WTC11 (cell line): Measurements from ENCODE around the gene NSUN4. TPM values are rescaled to one million over a fixed set of nuclear protein-coding genes. Genes with fewer than 3 reads are reported as not detected.

ENCODE experiments used
- ATAC-seq: fragments of 200-7000 bp; cut with Tn5 transposase; 2 replicates; pipeline ENCODE4 v1.10.0; 2021; ENCODE audit warnings: mild to moderate bottlenecking, moderate library complexity
- CTCF ChIA-PET: fragments of 300-600 bp; sonication (Branson Sonifier 250); formaldehyde crosslinking; loops from one replicate; lab custom pipeline; 2021; ENCODE audit warnings: antibody characterized with exemption; lab: Charles Lee
- POLR2A ChIA-PET: fragments of 350-600 bp; sonication (Branson Sonifier 250); formaldehyde crosslinking; loops from one replicate; lab custom pipeline; 2021; ENCODE audit warnings: antibody characterized with exemption; lab: Charles Lee
- DNase-seq: peaks from one replicate; pipeline ENCODE4 v3.0.0; 2021; ENCODE audit warnings: low spot score
- H3K27ac Mint-ChIP-seq: 2 replicates; pipeline ENCODE4 v1.8.0; 2021; ENCODE audit warnings: mixed read lengths
- H3K27me3 Mint-ChIP-seq: 2 replicates; pipeline ENCODE4 v1.8.0; 2021; ENCODE audit warnings: low read depth, mild to moderate bottlenecking, moderate library complexity, mixed read lengths
- H3K36me3 Mint-ChIP-seq: 2 replicates; pipeline ENCODE4 v1.8.0; 2021; ENCODE audit warnings: mixed read lengths
- H3K4me1 Mint-ChIP-seq: 2 replicates; pipeline ENCODE4 v1.8.0; 2022; ENCODE audit warnings: mixed read lengths
- H3K4me3 Mint-ChIP-seq: 2 replicates; pipeline ENCODE4 v1.8.0; 2021; ENCODE audit warnings: mild to moderate bottlenecking, moderate library complexity, mixed read lengths
- H3K9me3 Mint-ChIP-seq: 2 replicates; pipeline ENCODE4 v1.8.0; 2021; ENCODE audit warnings: mixed read lengths
- CREM ChIP-seq: sonication (generic); formaldehyde crosslinking; IDR thresholded peaks from 2 replicates; pipeline ENCODE4 v1.8.1; 2022; ENCODE audit warnings: mild to moderate bottlenecking, missing genetic modification reagents, moderate library complexity
- ELF4 ChIP-seq: sonication (generic); formaldehyde crosslinking; IDR thresholded peaks from 2 replicates; pipeline ENCODE4 v1.8.1; 2022; ENCODE audit warnings: low read depth, mild to moderate bottlenecking, moderate library complexity, missing genetic modification reagents
- FOXK1 ChIP-seq: sonication (generic); formaldehyde crosslinking; IDR thresholded peaks from 2 replicates; pipeline ENCODE4 v1.8.0; 2022; ENCODE audit warnings: mild to moderate bottlenecking, moderate library complexity, missing genetic modification reagents
- GTF2I ChIP-seq: fragments of 250-450 bp; sonication (Bioruptor Pico); conservative IDR thresholded peaks from 2 replicates; pipeline ENCODE4 v1.4.0; 2021; ENCODE audit warnings: mild to moderate bottlenecking
- HMGA2 ChIP-seq: fragments of 250-450 bp; sonication (Bioruptor Pico); IDR thresholded peaks from 2 replicates; pipeline ENCODE4 v1.4.0; 2021; ENCODE audit warnings: mild to moderate bottlenecking, moderate library complexity
- JAZF1 ChIP-seq: fragments of 250-450 bp; sonication (Bioruptor Pico); IDR thresholded peaks from 2 replicates; pipeline ENCODE4 v1.9.0; 2021; ENCODE audit warnings: moderate library complexity, mild to moderate bottlenecking, inconsistent platforms
- MYBL2 ChIP-seq: sonication (generic); formaldehyde crosslinking; IDR thresholded peaks from 2 replicates; pipeline ENCODE4 v1.8.1; 2023; ENCODE audit warnings: mild to moderate bottlenecking, moderate library complexity, missing genetic modification reagents
- PRRX2 ChIP-seq: fragments of 250-450 bp; sonication (Bioruptor Pico); IDR thresholded peaks from 2 replicates; pipeline ENCODE4 v1.8.0; 2021; ENCODE audit warnings: mild to moderate bottlenecking
- RORB ChIP-seq: fragments of 250-450 bp; sonication (Bioruptor Pico); IDR thresholded peaks from 2 replicates; pipeline ENCODE4 v1.9.0; 2021; ENCODE audit warnings: mild to moderate bottlenecking
- SMAD4 ChIP-seq: sonication (generic); formaldehyde crosslinking; IDR thresholded peaks from 2 replicates; pipeline ENCODE4 v1.8.0; 2022; ENCODE audit warnings: mild to moderate bottlenecking, missing genetic modification reagents
- total RNA-seq: library from RNA; stranded (reverse); gene quantifications from 3 replicates; pipeline ENCODE4 v1.2.3, GENCODE V29; 2021
- TF ChIP-seq, protein P1 (sequence below): sonication (generic); formaldehyde crosslinking; IDR thresholded peaks from 2 replicates; pipeline ENCODE4 v1.8.1; 2022; ENCODE audit warnings: low read depth, missing genetic modification reagents, borderline replicate concordance
- TF ChIP-seq, protein P2 (sequence below): sonication (generic); formaldehyde crosslinking; IDR thresholded peaks from 2 replicates; pipeline ENCODE4 v1.8.0; 2022; ENCODE audit warnings: missing genetic modification reagents

The NSUN4 gene
- total RNA-seq, 1 experiment from 2014 or later = 22.6 TPM

DNA sequence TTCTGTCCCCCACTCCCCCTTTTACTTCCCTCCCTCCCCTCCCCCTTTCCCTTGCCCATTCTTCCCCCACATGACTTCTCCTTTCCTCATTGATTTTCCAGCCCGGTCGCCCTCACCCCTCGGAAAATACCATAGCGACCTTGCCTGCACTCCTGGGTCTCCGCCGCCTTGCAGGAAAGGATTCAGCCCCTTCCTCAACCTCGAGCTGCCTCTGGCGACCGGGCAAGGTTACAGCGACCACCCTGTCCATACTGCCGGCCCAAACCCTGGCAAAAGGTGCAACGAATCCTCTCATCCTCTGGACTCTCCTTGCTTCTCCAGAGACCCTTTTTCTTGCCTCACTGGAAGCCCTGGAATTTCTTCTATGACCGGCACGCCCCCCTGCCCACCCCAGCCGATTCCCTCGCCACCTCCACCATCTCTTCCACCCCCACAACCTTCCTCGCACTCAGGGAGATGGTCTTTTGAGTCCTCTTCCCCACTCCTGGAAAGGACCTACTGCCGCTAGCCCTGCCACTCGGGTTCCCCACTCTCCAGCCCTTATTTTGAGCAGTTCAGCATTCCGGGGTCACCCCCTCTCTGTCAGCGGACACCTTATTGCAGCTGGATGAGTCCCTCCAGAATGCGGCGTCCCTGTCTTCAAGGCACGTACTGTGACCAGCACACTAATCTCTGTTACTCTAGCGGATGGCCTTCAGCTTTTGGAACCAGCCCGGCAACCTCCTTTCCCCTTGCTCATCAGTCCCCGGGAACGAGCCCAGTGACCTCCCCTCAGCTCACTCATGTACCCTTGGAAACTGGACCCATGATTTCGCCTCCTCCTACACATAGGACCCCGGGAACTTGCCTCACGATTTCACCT, 846 bp downstream of the NSUN4 start (continued):
- TF ChIP-seq CREM (CRISPR knock-in tag) (no peak), RORB (CRISPR knock-in tag) (no peak)

DNA sequence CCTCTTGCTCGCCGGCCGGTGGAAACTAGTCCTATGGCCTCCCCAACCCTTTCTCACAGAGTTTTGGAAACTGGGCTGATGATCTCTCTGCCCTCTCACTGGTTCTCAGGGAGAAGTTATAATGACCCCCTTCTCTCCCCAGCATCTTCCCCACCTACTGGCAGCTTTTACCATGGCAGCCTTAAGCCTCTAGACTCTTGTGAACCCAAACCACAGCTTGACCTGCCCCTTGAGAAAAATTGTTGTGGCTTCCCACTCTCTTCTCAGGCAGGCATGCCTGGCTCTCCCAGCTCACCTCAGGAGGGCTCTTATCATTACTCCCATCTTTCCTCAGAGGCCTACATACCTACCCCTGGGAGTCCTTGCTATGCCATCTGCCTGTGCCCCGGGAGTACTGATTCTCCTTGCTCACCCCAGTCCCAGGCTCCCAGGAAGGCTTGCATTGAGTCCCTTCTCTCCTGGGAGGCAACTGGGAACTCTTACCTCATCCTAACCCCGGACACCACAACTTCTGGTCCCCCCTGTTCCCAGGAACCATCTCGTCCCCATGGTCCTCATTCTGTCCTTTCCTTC, 1.6 kb downstream of the NSUN4 start:
- peak; percentile 22 for DNase-seq
- CTCF ChIA-PET = interaction anchor here (0.8 to 2.6 kb wide), 9 partner anchors 8 to 185 kb away, joined by 3 to 17 read pairs (median 4); partner anchors contain the start of gene LRRC41
- Mint-ChIP-seq H3K27me3 (no peaks in the 10 kb centered on the region), H3K27ac (peak overlapping the region; percentile 100), H3K9me3 (no peaks in the 10 kb centered on the region), H3K4me1 (peaks cover 17% of the 10 kb centered on the region), H3K36me3 (peaks cover 26% of the 10 kb centered on the region), H3K4me3 (peak overlapping the region; percentile 97)
- no peak for ATAC-seq
- POLR2A ChIA-PET = no interaction called here
- TF ChIP-seq GTF2I (CRISPR knock-in tag) = no peak
- TF ChIP-seq MYBL2 = no peak
- TF ChIP-seq, protein P1, sequence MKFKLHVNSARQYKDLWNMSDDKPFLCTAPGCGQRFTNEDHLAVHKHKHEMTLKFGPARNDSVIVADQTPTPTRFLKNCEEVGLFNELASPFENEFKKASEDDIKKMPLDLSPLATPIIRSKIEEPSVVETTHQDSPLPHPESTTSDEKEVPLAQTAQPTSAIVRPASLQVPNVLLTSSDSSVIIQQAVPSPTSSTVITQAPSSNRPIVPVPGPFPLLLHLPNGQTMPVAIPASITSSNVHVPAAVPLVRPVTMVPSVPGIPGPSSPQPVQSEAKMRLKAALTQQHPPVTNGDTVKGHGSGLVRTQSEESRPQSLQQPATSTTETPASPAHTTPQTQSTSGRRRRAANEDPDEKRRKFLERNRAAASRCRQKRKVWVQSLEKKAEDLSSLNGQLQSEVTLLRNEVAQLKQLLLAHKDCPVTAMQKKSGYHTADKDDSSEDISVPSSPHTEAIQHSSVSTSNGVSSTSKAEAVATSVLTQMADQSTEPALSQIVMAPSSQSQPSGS (CRISPR knock-in tag) = no peak
- TF ChIP-seq SMAD4 (CRISPR knock-in tag) = no peak

DNA sequence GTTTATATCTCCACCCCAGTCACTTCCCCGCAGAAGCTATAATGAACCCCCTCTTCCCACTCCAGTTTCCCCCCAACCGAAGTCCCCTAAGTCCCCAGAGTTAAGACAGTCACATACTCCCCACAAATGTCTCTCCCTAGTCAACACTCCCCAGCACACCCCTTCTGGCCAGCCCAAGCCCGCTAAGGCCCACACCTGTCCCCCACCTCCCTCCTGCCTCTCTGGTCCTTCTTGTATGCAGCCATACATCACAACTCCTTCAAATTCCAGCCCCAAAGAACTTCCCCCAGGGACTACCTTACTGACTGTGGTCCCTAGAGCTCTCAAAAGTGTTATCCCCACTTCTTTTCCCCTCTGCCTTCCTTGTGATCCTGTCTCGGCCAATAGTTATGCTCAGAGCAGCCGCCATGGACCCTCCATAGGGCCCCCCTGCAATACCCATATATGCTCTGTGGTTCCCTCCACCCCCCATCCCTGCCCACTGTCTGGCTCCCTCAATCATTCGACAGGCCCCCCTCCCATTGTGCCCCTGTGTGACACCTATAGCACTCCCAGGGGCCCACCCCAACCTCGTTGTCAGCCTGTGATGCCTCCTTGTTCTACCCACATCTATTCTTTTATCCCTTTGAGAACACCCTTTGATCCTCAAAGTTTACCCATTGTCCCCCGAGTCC, 2.2 kb downstream of the NSUN4 start:
- Mint-ChIP-seq H3K4me3 (0 out of 2 replicates have a peak overlapping the region, but pooled peaks have one; percentile 97), H3K27me3 (no peaks in the 10 kb centered on the region), H3K27ac (peak overlapping the region; percentile 14; the same call in 1 of the 2 replicates), H3K4me1 (peaks cover 17% of the 10 kb centered on the region)
- no peak for DNase-seq
- POLR2A ChIA-PET = no interaction called here
- CTCF ChIA-PET = interaction anchor here (0.8 to 2.6 kb wide), 7 partner anchors 10 to 184 kb away, joined by 3 to 17 read pairs (median 4); partner anchors contain the start of gene LRRC41
- TF ChIP-seq PRRX2 = no peak
- TF ChIP-seq, protein P2, sequence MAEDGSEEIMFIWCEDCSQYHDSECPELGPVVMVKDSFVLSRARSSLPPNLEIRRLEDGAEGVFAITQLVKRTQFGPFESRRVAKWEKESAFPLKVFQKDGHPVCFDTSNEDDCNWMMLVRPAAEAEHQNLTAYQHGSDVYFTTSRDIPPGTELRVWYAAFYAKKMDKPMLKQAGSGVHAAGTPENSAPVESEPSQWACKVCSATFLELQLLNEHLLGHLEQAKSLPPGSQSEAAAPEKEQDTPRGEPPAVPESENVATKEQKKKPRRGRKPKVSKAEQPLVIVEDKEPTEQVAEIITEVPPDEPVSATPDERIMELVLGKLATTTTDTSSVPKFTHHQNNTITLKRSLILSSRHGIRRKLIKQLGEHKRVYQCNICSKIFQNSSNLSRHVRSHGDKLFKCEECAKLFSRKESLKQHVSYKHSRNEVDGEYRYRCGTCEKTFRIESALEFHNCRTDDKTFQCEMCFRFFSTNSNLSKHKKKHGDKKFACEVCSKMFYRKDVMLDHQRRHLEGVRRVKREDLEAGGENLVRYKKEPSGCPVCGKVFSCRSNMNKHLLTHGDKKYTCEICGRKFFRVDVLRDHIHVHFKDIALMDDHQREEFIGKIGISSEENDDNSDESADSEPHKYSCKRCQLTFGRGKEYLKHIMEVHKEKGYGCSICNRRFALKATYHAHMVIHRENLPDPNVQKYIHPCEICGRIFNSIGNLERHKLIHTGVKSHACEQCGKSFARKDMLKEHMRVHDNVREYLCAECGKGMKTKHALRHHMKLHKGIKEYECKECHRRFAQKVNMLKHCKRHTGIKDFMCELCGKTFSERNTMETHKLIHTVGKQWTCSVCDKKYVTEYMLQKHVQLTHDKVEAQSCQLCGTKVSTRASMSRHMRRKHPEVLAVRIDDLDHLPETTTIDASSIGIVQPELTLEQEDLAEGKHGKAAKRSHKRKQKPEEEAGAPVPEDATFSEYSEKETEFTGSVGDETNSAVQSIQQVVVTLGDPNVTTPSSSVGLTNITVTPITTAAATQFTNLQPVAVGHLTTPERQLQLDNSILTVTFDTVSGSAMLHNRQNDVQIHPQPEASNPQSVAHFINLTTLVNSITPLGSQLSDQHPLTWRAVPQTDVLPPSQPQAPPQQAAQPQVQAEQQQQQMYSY (CRISPR knock-in tag) = no peak
- TF ChIP-seq, all 79 proteins: peak for 0
- H3K9me3 Mint-ChIP-seq = no peaks in the 10 kb centered on the region
- peaks cover 32% of the 10 kb centered on the region for H3K36me3 Mint-ChIP-seq
- ATAC-seq = no peak

DNA sequence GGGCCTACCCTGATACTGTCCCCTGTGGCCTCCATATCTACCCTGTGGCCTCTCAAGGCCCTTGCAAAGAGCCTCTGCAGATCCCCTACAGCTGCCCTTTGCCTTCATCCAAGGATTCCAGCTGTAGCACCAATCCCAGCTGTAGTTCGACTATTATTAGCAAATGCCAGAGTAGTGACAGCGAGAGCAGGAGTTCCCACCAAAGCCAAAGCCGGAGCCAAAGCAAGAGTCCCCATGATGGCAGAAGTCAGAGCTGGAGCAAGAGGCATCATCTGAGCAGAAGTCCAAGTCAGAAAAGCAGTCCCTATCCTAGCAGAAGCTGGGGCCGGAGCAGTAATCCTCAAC, 2.7 kb downstream of the NSUN4 start:
- POLR2A ChIA-PET = no interaction called here

More for the DNA sequence above, 2.7 kb downstream of the NSUN4 start:
- no peak overlapping the region for H3K4me3 Mint-ChIP-seq
- no peaks in the 10 kb centered on the region for H3K9me3 Mint-ChIP-seq
- DNase-seq (no peak), ATAC-seq (no peak)
- H3K36me3 Mint-ChIP-seq = peaks cover 37% of the 10 kb centered on the region
- TF ChIP-seq FOXK1 (no peak), MYBL2 (no peak), GTF2I (CRISPR knock-in tag) (no peak), ELF4 (CRISPR knock-in tag) (no peak), JAZF1 (CRISPR knock-in tag) (no peak), HMGA2 (CRISPR knock-in tag) (no peak)
- no peaks in the 10 kb centered on the region for H3K27me3 Mint-ChIP-seq
- H3K27ac Mint-ChIP-seq = no peak overlapping the region
- H3K4me1 Mint-ChIP-seq = peaks cover 17% of the 10 kb centered on the region
- CTCF ChIA-PET = interaction anchor here (2.6 kb wide), 1 partner anchor 10 kb away, joined by 17 read pairs; no protein-coding TSS in a partner anchor
